Ovary (tissue), 9 donors: ENCODE results near the gene VGLL4. TPM values are rescaled to one million over a fixed set of nuclear protein-coding genes. Genes with fewer than 3 reads are reported as not detected.

Experiments
- DNase-seq, 5 donors: peaks; one replicate each; pipeline ENCODE4 v3.0.0-alpha.2; 2019 to 2020
- H3K27ac ChIP-seq, 2 donors: fragments of 200-600 bp; one replicate each; pipeline versions ENCODE4 v1.5.1 to v1.8.0; 2019 to 2022
- H3K27me3 ChIP-seq: fragments of 200-600 bp; one replicate; pipeline ENCODE4 v1.8.0; 2022
- H3K36me3 ChIP-seq: fragments of 200-600 bp; sonication (generic); one replicate; pipeline ENCODE4 v1.5.1; 2019
- H3K4me1 ChIP-seq: one replicate; pipeline ENCODE4 v1.8.1; 2013; ENCODE audit warnings: mild to moderate bottlenecking, moderate library complexity; ENCODE audit not compliant: insufficient read depth
- H3K4me3 ChIP-seq: fragments of 200-600 bp; sonication (generic); one replicate; pipeline ENCODE4 v1.5.1; 2017
- H3K9me3 ChIP-seq, 2 donors: fragments of 200-600 bp in 1 of 2; sonication (generic) in 1 of 2; one replicate each; pipeline versions ENCODE4 v1.5.1 to v1.8.1; 2013 to 2019; ENCODE audit warnings: mild to moderate bottlenecking in 1 of 2, moderate library complexity in 1 of 2
- EP300 ChIP-seq: sonication (generic); formaldehyde crosslinking; IDR thresholded peaks from one replicate; pipeline ENCODE4 v1.6.1; 2017; ENCODE audit warnings: antibody characterized with exemption
- POLR2A ChIP-seq: fragments of 450-650 bp; IDR thresholded peaks from one replicate; pipeline ENCODE4 v1.6.1; 2017; ENCODE audit warnings: antibody characterized with exemption, mild to moderate bottlenecking, moderate library complexity
- WGBS, 3 donors: extraction: QIAGEN DNeasy Blood & Tissue Kit in 1 of 3; methylation state at CpG; one replicate each; pipeline versions ENCODE4 v1.1.5 to v1.1.7; 2013 to 2017; 5-methylcytosine and 5-hydroxymethylcytosine counted together
- intact Hi-C, 4 donors: fragments of 100-400 bp; cut with DNase I; formaldehyde crosslinking; loops; one replicate each; pipeline versions ENCODE4 v1.11.0 to v1.15.1; 2022 to 2023
- polyA plus RNA-seq, 2 donors: library from polyadenylated mRNA; stranded (reverse); fragments of 200-250 nt in 1 of 2; fragments of 350-450 nt in 1 of 2; fragmentation: Illumina TruSeq in 1 of 2; extraction: RNeasy Lipid Tissue Mini Kit (QIAGEN cat#74804) in 1 of 2; gene quantifications; one replicate each; pipeline ENCODE4 v1.2.3, GENCODE V29; 2013 to 2014
- total RNA-seq, 7 donors: library from RNA; depleted of rRNA in 2 of 7; stranded (reverse); fragments of >200 nt in 2 of 7; fragmentation: NEBNext Ultra II Directional in 3 of 7; extraction: Animal tissue kit (Norgen Biotek cat#: 25700) in 3 of 7; gene quantifications; one replicate each; pipeline versions ENCODE4 v1.1.0 to v1.2.4, GENCODE V29; 2016 to 2023
- TF ChIP-seq, protein P1 (sequence below), 3 donors: fragments of 450-650 bp in 2 of 3; fragments of 200-600 bp in 1 of 3; IDR thresholded peaks; one replicate each; pipeline versions ENCODE4 v1.5.1 to v1.8.0; 2016 to 2022; ENCODE audit warnings: antibody characterized with exemption in 3 of 3, mild to moderate bottlenecking in 1 of 3
- donor health status: DM: no; HTN: no; CAD: no; lungs with moderate emphysema.
- donor health status: DM: no; HTN: no; CAD: no.
- donor health status: Bipolar disorder and iron deficiency.
- donor health status: DM: yes; HTN: yes; CAD: no.
- donor health status: DM: no; HTN: no; CAD: no.
- donor health status: DM: yes; HTN: yes; CAD: no.

VGLL4 gene
- total and polyA plus RNA-seq, 9 donors, result 73.2 to 120 (median 106) TPM

GRCh38 chr3:11592445-11593298 is 51.0 kb downstream of the VGLL4 start:
- no peaks in the 10 kb centered on the region for H3K27me3 ChIP-seq
- DNase-seq, result peak in 1 of 5 donors; percentile 25
- no peak for TF ChIP-seq POLR2A
- TF ChIP-seq, protein P1, sequence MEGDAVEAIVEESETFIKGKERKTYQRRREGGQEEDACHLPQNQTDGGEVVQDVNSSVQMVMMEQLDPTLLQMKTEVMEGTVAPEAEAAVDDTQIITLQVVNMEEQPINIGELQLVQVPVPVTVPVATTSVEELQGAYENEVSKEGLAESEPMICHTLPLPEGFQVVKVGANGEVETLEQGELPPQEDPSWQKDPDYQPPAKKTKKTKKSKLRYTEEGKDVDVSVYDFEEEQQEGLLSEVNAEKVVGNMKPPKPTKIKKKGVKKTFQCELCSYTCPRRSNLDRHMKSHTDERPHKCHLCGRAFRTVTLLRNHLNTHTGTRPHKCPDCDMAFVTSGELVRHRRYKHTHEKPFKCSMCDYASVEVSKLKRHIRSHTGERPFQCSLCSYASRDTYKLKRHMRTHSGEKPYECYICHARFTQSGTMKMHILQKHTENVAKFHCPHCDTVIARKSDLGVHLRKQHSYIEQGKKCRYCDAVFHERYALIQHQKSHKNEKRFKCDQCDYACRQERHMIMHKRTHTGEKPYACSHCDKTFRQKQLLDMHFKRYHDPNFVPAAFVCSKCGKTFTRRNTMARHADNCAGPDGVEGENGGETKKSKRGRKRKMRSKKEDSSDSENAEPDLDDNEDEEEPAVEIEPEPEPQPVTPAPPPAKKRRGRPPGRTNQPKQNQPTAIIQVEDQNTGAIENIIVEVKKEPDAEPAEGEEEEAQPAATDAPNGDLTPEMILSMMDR (IDR thresholded peaks at IDR 0.05), result no peak
- TF ChIP-seq EP300, result no peak
- H3K9me3 ChIP-seq, result no peaks in the 10 kb centered on the region
- peaks cover 49% of the 10 kb centered on the region for H3K4me1 ChIP-seq
- no peak overlapping the region for H3K4me3 ChIP-seq
- intact Hi-C loops, result loop anchor here in 1 of 4 donors (10.0 kb wide), 1 partner anchor 158 kb away; no protein-coding TSS in a partner anchor
- 20 to 25% (median 25%) methylated on average over 14 of the region's 14 CpGs for WGBS, 3 donors
- peak overlapping the region; percentile 25 to 54 for H3K27ac ChIP-seq
- no peaks in the 10 kb centered on the region for H3K36me3 ChIP-seq

- Histone ChIP-seq H3K4me3 (no peak overlapping the region), H3K27me3 (no peaks in the 10 kb centered on the region), H3K9me3 (no peaks in the 10 kb centered on the region), H3K36me3 (no peaks in the 10 kb centered on the region), H3K27ac (peak overlapping the region; percentile 43 to 54), H3K4me1 (peaks cover 48% of the 10 kb centered on the region)
- TF ChIP-seq POLR2A (no peak), EP300 (no peak)
- TF ChIP-seq, protein P1 (IDR thresholded peaks at IDR 0.05), result no peak
- WGBS, 3 donors, result 13 to 15% (median 14%) methylated on average over 9 of the region's 9 CpGs
- intact Hi-C loops, result loop anchor here in 1 of 4 donors (10.0 kb wide), 1 partner anchor 157 kb away; no protein-coding TSS in a partner anchor
- peak; percentile 47 to 65 (median 60) for DNase-seq
Observed at GRCh38 chr3:11591391-11592282, 52.1 kb downstream of the VGLL4 start.

GRCh38 chr3:11591002-11591355 is 52.7 kb downstream of the VGLL4 start:
- H3K27ac ChIP-seq, result peak overlapping the region; percentile 43 to 54
- H3K36me3 ChIP-seq, result no peaks in the 10 kb centered on the region
- intact Hi-C loops, result loop anchor here in 1 of 4 donors (10.0 kb wide), 1 partner anchor 156 kb away; no protein-coding TSS in a partner anchor
- H3K9me3 ChIP-seq, result no peaks in the 10 kb centered on the region
- WGBS, 3 donors, result 19 to 28% (median 20%) methylated on average over 7 of the region's 7 CpGs
- H3K4me1 ChIP-seq, result peaks cover 45% of the 10 kb centered on the region
- H3K27me3 ChIP-seq, result no peaks in the 10 kb centered on the region
- no peak overlapping the region for H3K4me3 ChIP-seq
- no peak for DNase-seq
- TF ChIP-seq POLR2A, result no peak
- TF ChIP-seq, protein P1 (IDR thresholded peaks at IDR 0.05), result no peak
- TF ChIP-seq EP300, result no peak

GRCh38 chr3:11589706-11590105 is 54.0 kb downstream of the VGLL4 start:
- H3K27me3 ChIP-seq, result no peaks in the 10 kb centered on the region
- TF ChIP-seq POLR2A (no peak), EP300 (no peak)
- TF ChIP-seq, protein P1 (IDR thresholded peaks at IDR 0.05), result no peak
- H3K9me3 ChIP-seq, result no peaks in the 10 kb centered on the region
- H3K4me1 ChIP-seq, result peaks cover 50% of the 10 kb centered on the region
- peak in 1 of 5 donors; percentile 17 for DNase-seq
- no peaks in the 10 kb centered on the region for H3K36me3 ChIP-seq
- WGBS, 3 donors, result 73 to 90% (median 82%) methylated on average over 11 of the region's 11 CpGs
- intact Hi-C loops, result loop anchor here in 2 of 4 donors (10.0 kb wide), 2 partner anchors 55 to 155 kb away; partner anchors contain the start of gene VGLL4 (in 1 of the 2)
- H3K4me3 ChIP-seq, result no peak overlapping the region
- H3K27ac ChIP-seq, result peak overlapping the region; percentile 17 to 40
